Brain microvascular endothelial cell (primary cell): ENCODE measurements around the gene TJP1.

Source experiments
- DNase-seq: peaks from one replicate; pipeline ENCODE4 v3.0.0-alpha.2; 2020
- H3K27ac ChIP-seq: fragments of 250-450 bp; sonication (Bioruptor Pico); 2 replicates; pipeline ENCODE4 v1.5.1; 2020; ENCODE audit warnings: mild to moderate bottlenecking, moderate library complexity
- H3K27me3 ChIP-seq: fragments of 250-450 bp; sonication (Bioruptor Pico); replicated peaks from 2 replicates; pipeline ENCODE4 v1.5.1; 2020; ENCODE audit warnings: mild to moderate bottlenecking
- H3K36me3 ChIP-seq: fragments of 250-450 bp; sonication (Bioruptor Pico); replicated peaks from 2 replicates; pipeline ENCODE4 v1.5.1; 2020; ENCODE audit warnings: mild to moderate bottlenecking
- H3K4me3 ChIP-seq: 2 replicates; pipeline ENCODE4 v1.5.1; 2011; ENCODE audit warnings: low read depth, mild to moderate bottlenecking, control low read depth, low read length, moderate library complexity
- in situ Hi-C: cut with HindIII; loops from 2 replicates; pipeline ENCODE4 v1.10.0; 2017; ENCODE audit warnings: low sequenced_read_pairs, low pct_ligation_motif_present
- TF ChIP-seq, protein P1 (sequence below): IDR thresholded peaks from 2 replicates; pipeline ENCODE4 v1.5.1; 2011; ENCODE audit warnings: low read depth, mild to moderate bottlenecking, moderate library complexity, low read length, control low read depth, inconsistent platforms; ENCODE audit errors: missing control alignments

The TJP1 gene

DNA sequence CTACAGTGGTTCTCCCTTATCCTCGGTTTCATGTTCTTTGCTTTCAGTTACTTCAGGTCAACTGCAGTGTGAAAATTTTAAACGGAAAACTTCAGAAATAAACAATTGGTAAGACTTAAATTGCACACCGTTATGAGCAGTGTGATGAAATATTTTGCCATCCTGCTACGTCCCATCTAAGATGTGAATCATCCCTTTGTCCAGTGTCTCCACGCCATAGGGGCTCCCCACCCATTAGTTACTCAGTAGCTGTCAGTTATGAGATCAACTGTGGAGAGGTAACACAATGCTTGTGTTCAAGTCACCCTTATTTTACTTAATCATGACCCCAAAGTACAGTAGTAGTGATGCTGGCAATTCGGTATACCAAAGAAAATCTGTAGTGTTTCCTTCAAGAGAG lies 47.4 kb downstream of the TJP1 start:
- H3K36me3 ChIP-seq, result peaks cover 9% of the 10 kb centered on the region
- no peaks in the 10 kb centered on the region for H3K27me3 ChIP-seq
- DNase-seq, result peak; percentile 66
- H3K27ac ChIP-seq, result peak overlapping the region; percentile 47
- H3K4me3 ChIP-seq, result no peak overlapping the region
- TF ChIP-seq, protein P1, sequence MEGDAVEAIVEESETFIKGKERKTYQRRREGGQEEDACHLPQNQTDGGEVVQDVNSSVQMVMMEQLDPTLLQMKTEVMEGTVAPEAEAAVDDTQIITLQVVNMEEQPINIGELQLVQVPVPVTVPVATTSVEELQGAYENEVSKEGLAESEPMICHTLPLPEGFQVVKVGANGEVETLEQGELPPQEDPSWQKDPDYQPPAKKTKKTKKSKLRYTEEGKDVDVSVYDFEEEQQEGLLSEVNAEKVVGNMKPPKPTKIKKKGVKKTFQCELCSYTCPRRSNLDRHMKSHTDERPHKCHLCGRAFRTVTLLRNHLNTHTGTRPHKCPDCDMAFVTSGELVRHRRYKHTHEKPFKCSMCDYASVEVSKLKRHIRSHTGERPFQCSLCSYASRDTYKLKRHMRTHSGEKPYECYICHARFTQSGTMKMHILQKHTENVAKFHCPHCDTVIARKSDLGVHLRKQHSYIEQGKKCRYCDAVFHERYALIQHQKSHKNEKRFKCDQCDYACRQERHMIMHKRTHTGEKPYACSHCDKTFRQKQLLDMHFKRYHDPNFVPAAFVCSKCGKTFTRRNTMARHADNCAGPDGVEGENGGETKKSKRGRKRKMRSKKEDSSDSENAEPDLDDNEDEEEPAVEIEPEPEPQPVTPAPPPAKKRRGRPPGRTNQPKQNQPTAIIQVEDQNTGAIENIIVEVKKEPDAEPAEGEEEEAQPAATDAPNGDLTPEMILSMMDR, result no peak
- in situ Hi-C loops, result no loop called here

GRCh38 chr15:29773816-29774215 lies 48.5 kb downstream of the TJP1 start:
- no peak for DNase-seq

GRCh38 chr15:29773000-29773399 lies 49.3 kb downstream of the TJP1 start:
- DNase-seq, result no peak
- Histone ChIP-seq H3K36me3 (peaks cover 23% of the 10 kb centered on the region), H3K27me3 (no peaks in the 10 kb centered on the region), H3K27ac (no peak overlapping the region), H3K4me3 (no peak overlapping the region)
- in situ Hi-C loops, result no loop called here
- TF ChIP-seq, protein P1, result no peak

More at GRCh38 chr15:29773816-29774215, 48.5 kb downstream of the TJP1 start:
- H3K36me3 ChIP-seq, result peaks cover 19% of the 10 kb centered on the region
- no peaks in the 10 kb centered on the region for H3K27me3 ChIP-seq
- in situ Hi-C loops, result no loop called here
- no peak overlapping the region for H3K27ac ChIP-seq
- no peak overlapping the region for H3K4me3 ChIP-seq
- TF ChIP-seq, protein P1, result no peak

DNA sequence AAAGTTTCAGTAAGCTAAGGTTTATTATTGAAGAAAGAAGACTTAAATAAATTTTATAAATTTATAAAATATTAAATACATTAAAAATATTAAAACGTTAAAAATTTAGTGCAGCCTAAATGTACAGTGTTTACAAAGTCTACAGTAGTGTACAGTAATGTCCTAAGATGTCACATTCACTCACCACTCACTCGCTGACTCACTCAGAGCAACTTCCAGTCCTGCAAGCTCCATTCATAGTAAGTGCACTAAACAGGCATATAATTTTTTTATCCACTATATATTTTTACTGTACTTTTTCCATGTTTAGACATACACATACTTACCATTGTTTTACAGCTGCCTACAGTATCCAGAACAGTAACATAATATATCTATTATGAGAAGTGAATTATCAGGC lies 51.5 kb downstream of the TJP1 start:
- Histone ChIP-seq H3K36me3 (peaks cover 34% of the 10 kb centered on the region), H3K4me3 (no peak overlapping the region), H3K27me3 (no peaks in the 10 kb centered on the region), H3K27ac (no peak overlapping the region)
- DNase-seq, result peak; percentile 60
- TF ChIP-seq, protein P1, result no peak
- in situ Hi-C loops, result no loop called here

- in situ Hi-C loops, result no loop called here
- TF ChIP-seq, protein P1, result no peak
- no peak overlapping the region for H3K4me3 ChIP-seq
- H3K27ac ChIP-seq, result no peak overlapping the region
- H3K27me3 ChIP-seq, result no peaks in the 10 kb centered on the region
- no peak for DNase-seq
- peaks cover 50% of the 10 kb centered on the region for H3K36me3 ChIP-seq
Measured at GRCh38 chr15:29765898-29766527, 56.3 kb downstream of the TJP1 start.
